ENCODE data around the gene KITLG.

DNA sequence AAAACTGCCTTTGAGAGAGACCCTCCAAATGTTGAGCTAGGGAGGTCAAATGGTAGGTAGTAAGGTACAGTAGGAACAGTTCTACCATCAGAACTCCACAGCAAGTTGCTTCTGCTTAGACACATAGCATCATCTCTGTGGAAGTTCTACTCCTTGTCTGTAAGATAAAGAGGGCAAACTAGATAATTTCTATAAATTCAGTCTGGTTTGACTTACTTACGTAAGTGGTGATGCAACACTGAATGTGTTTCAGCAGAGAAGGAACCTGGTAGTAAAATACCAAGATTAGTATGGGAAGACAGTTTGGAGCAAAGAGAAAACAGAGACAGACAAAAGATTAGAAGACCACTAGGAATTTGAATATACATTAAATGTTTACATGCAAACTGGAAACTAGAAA, 42.0 kb downstream of the KITLG start:
- TF ChIP-seq ZFP3 (CRISPR knock-in tag; IDR thresholded peaks at IDR 0.05) (no peak), ARNTL (CRISPR knock-in tag; IDR thresholded peaks at IDR 0.05; ENCODE audit: borderline replicate concordance, low read depth) (no peak), ZFP30 (CRISPR knock-in tag; IDR thresholded peaks at IDR 0.05) (no peak), CSDC2 (CRISPR knock-in tag; IDR thresholded peaks at IDR 0.05) (no peak)
- TF ChIP-seq, protein P1, sequence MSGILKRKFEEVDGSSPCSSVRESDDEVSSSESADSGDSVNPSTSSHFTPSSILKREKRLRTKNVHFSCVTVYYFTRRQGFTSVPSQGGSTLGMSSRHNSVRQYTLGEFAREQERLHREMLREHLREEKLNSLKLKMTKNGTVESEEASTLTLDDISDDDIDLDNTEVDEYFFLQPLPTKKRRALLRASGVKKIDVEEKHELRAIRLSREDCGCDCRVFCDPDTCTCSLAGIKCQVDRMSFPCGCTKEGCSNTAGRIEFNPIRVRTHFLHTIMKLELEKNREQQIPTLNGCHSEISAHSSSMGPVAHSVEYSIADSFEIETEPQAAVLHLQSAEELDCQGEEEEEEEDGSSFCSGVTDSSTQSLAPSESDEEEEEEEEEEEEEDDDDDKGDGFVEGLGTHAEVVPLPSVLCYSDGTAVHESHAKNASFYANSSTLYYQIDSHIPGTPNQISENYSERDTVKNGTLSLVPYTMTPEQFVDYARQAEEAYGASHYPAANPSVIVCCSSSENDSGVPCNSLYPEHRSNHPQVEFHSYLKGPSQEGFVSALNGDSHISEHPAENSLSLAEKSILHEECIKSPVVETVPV (CRISPR knock-in tag; IDR thresholded peaks at IDR 0.05) = no peak
- TF ChIP-seq, protein P2, sequence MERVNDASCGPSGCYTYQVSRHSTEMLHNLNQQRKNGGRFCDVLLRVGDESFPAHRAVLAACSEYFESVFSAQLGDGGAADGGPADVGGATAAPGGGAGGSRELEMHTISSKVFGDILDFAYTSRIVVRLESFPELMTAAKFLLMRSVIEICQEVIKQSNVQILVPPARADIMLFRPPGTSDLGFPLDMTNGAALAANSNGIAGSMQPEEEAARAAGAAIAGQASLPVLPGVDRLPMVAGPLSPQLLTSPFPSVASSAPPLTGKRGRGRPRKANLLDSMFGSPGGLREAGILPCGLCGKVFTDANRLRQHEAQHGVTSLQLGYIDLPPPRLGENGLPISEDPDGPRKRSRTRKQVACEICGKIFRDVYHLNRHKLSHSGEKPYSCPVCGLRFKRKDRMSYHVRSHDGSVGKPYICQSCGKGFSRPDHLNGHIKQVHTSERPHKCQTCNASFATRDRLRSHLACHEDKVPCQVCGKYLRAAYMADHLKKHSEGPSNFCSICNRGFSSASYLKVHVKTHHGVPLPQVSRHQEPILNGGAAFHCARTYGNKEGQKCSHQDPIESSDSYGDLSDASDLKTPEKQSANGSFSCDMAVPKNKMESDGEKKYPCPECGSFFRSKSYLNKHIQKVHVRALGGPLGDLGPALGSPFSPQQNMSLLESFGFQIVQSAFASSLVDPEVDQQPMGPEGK (CRISPR knock-in tag; IDR thresholded peaks at IDR 0.05; ENCODE audit: borderline replicate concordance) = no peak
